Chondrocyte (in vitro differentiated cells): ENCODE results near the gene EHBP1. TPM values are rescaled to one million over a fixed set of nuclear protein-coding genes. Genes with fewer than 3 reads are reported as not detected.

Source experiments
- DNase-seq: peaks from one replicate; pipeline ENCODE4 v3.0.0; 2021; ENCODE audit warnings: mixed read lengths, low spot score
- H3K27ac Mint-ChIP-seq: one replicate; pipeline ENCODE4 v1.8.0; 2021; ENCODE audit warnings: mild to moderate bottlenecking, moderate library complexity, mixed read lengths; ENCODE audit not compliant: unreplicated experiment
- H3K27me3 Mint-ChIP-seq: 2 replicates; pipeline ENCODE4 v1.8.0; 2021; ENCODE audit warnings: low read depth, mixed read lengths
- H3K36me3 Mint-ChIP-seq: 2 replicates; pipeline ENCODE4 v1.8.0; 2021; ENCODE audit warnings: low read depth, mixed read lengths
- H3K4me1 Mint-ChIP-seq: 2 replicates; pipeline ENCODE4 v1.8.0; 2021; ENCODE audit warnings: low read depth, mild to moderate bottlenecking, mixed read lengths
- H3K4me3 Mint-ChIP-seq: one replicate; pipeline ENCODE4 v1.8.0; 2021; ENCODE audit warnings: mild to moderate bottlenecking, moderate library complexity, mixed read lengths; ENCODE audit not compliant: unreplicated experiment
- H3K9me3 Mint-ChIP-seq: 2 replicates; pipeline ENCODE4 v1.8.0; 2021; ENCODE audit warnings: low read depth, mixed read lengths
- CTCF ChIP-seq: fragments of 200-600 bp; sonication (generic); IDR thresholded peaks from 2 replicates; pipeline ENCODE4 v1.5.0; 2021; ENCODE audit warnings: antibody characterized with exemption, mild to moderate bottlenecking, moderate library complexity
- total RNA-seq: library from RNA; stranded (reverse); gene quantifications from 3 replicates; pipeline ENCODE4 v1.2.1, GENCODE V29; 2021

The EHBP1 gene
- total RNA-seq, 1 donor from 2014 or later: 48.6 TPM

GRCh38 chr2:62665446-62665845 is 40.1 kb upstream of the EHBP1 start:
- Mint-ChIP-seq H3K9me3 (no peaks in the 10 kb centered on the region), H3K27ac (no peak overlapping the region), H3K4me1 (peaks cover 37% of the 10 kb centered on the region), H3K36me3 (no peaks in the 10 kb centered on the region), H3K27me3 (no peaks in the 10 kb centered on the region), H3K4me3 (no peak overlapping the region)
- no peak for DNase-seq
- TF ChIP-seq CTCF: no peak

DNA sequence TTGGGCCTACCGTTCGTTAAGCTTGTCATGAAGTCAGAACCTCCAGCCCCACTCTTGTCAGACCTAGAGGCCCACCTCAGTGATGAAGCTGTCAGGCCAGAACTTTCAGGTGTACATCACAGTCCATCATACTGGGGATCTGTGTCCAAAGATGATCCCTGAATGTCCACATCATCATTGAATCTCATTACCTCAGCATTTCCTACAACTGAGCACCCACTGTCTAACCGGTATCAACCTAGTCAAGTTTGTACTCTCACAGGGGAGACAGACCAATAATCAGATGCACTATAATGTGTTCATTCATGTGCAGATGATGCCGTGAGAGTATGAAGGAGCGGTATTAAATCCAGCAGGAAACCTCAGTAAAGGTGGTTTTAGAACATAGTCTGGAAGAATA is 36.3 kb upstream of the EHBP1 start:
- no peaks in the 10 kb centered on the region for H3K36me3 Mint-ChIP-seq
- no peak overlapping the region for H3K27ac Mint-ChIP-seq
- TF ChIP-seq CTCF: no peak
- DNase-seq: no peak
- H3K27me3 Mint-ChIP-seq: no peaks in the 10 kb centered on the region
- peaks cover 9% of the 10 kb centered on the region for H3K4me1 Mint-ChIP-seq
- no peaks in the 10 kb centered on the region for H3K9me3 Mint-ChIP-seq
- no peak overlapping the region for H3K4me3 Mint-ChIP-seq

DNA sequence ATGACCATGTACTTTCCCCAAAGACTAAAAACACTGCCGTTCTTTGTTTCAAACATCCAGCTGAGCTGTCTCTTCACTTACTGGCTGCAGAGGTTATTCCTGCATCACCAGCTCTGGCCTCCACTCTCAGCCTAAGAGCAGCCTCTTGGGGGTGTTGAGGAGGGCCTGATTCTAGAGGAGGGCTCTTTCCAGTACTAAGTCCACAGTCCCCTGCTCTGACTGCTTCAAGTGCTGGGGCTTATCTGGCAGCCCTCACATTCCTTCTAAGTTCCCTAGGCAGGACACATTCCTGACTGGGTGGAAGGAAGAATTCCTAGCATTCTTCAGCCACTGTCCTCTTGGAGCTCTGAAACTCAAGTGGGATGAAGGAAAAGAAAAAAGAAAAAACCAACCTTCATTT is 32.9 kb upstream of the EHBP1 start:
- no peaks in the 10 kb centered on the region for H3K27me3 Mint-ChIP-seq
- no peak overlapping the region for H3K4me3 Mint-ChIP-seq

GRCh38 chr2:62675062-62675461 is 30.5 kb upstream of the EHBP1 start:
- no peaks in the 10 kb centered on the region for H3K36me3 Mint-ChIP-seq
- H3K9me3 Mint-ChIP-seq: no peaks in the 10 kb centered on the region
- H3K4me1 Mint-ChIP-seq: peaks cover 4% of the 10 kb centered on the region
- TF ChIP-seq CTCF: no peak
- H3K4me3 Mint-ChIP-seq: no peak overlapping the region
- DNase-seq: no peak
- H3K27me3 Mint-ChIP-seq: no peaks in the 10 kb centered on the region
- H3K27ac Mint-ChIP-seq: no peak overlapping the region

More for the DNA sequence above, 32.9 kb upstream of the EHBP1 start:
- peak overlapping the region; percentile 49 for H3K27ac Mint-ChIP-seq
- H3K36me3 Mint-ChIP-seq: no peaks in the 10 kb centered on the region
- no peak for TF ChIP-seq CTCF
- no peak for DNase-seq
- H3K9me3 Mint-ChIP-seq: no peaks in the 10 kb centered on the region
- H3K4me1 Mint-ChIP-seq: peaks cover 4% of the 10 kb centered on the region

DNA sequence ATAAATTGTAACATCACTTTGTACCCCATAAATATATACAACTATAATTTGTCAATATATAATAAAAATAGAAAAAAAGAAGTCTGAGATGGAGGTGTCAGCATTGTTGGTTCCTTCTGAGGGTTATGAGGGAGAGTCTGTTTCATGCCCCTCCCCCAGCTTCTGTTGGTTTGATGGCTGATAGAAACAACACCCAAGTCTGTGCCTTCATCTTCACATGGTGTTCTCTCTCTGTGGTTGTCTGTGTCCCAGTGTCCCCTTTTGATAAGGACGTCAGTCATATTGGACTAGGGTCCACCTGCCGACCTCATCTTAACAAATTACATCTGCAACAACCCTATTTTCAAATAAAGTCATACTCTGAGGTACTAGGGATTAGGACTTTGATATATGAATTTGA is 20.3 kb upstream of the EHBP1 start:
- H3K4me3 Mint-ChIP-seq: no peak overlapping the region
- TF ChIP-seq CTCF: no peak
- H3K27me3 Mint-ChIP-seq: peaks cover 2% of the 10 kb centered on the region
- H3K36me3 Mint-ChIP-seq: no peaks in the 10 kb centered on the region
- no peaks in the 10 kb centered on the region for H3K9me3 Mint-ChIP-seq
- no peak for DNase-seq
- no peak overlapping the region for H3K27ac Mint-ChIP-seq
- H3K4me1 Mint-ChIP-seq: peaks cover 5% of the 10 kb centered on the region
